GM12878 (cell line): ENCODE results near the gene CSTF2T. TPM values are rescaled to one million over a fixed set of nuclear protein-coding genes. Genes with fewer than 3 reads are reported as not detected.

Experiments
- ATAC-seq: fragments of 200-7000 bp; cut with Tn5 transposase; 3 replicates; pipeline ENCODE4 v1.9.1; 2020; ENCODE audit warnings: mild to moderate bottlenecking, moderate library complexity
- BruUV-seq: library from RNA; stranded (reverse); fragments of 400-500 nt; replicated peaks from 2 replicates; lab custom pipeline; 2021; lab: Mats Ljungman, UMichigan
- CTCF ChIA-PET: fragments of 300-600 bp; sonication (Branson Sonifier 250); formaldehyde crosslinking; extraction: SDS; loops from one replicate; lab custom pipeline; 2021; ENCODE audit warnings: inconsistent platforms; lab: Yijun Ruan, JAX
- POLR2A ChIA-PET: fragments of 350-600 bp; formaldehyde crosslinking; extraction: SDS; loops from one replicate; lab custom pipeline; 2021; ENCODE audit warnings: inconsistent platforms; lab: Charles Lee
- RAD21 ChIA-PET: fragments of 300-600 bp; sonication (Branson Sonifier 250); formaldehyde crosslinking; loops from one replicate; lab custom pipeline; 2023; ENCODE audit warnings: antibody characterized with exemption; ENCODE audit not compliant: unreplicated experiment; lab: Charles Lee
- SMC1A ChIA-PET: fragments of 300-600 bp; sonication (Branson Sonifier 250); formaldehyde crosslinking; loops from one replicate; lab custom pipeline; 2023; ENCODE audit not compliant: unreplicated experiment, uncharacterized antibody; lab: Charles Lee
- DNase-seq: peaks from one replicate; pipeline ENCODE4 v3.0.0-alpha.2; 2011; ENCODE audit warnings: low read depth, low spot score
- FAIRE-seq: peaks from 3 replicates; lab custom pipeline; 2011; peaks lifted over from hg19 to GRCh38; lab: Jason Lieb, UNC
- H2AFZ ChIP-seq: 2 replicates; pipeline ENCODE4 v1.6.0; 2011; ENCODE audit warnings: low read depth, low read length, control low read depth; ENCODE audit not compliant: control insufficient read depth
- H3K27ac ChIP-seq: 2 replicates; pipeline ENCODE4 v1.5.1; 2011; ENCODE audit warnings: control low read depth; ENCODE audit not compliant: control insufficient read depth, insufficient read depth
- H3K27me3 ChIP-seq, 2 experiments: replicated peaks in 1 of 2; 2 replicates each; pipeline versions ENCODE4 v1.6.0 to v1.6.1; 2011; ENCODE audit warnings: low read length in 1 of 2; ENCODE audit not compliant: control insufficient read depth in 2 of 2, insufficient read depth in 2 of 2
- H3K36me3 ChIP-seq, 2 experiments: 2 replicates each; pipeline ENCODE4 v1.5.1; 2011; ENCODE audit warnings: low read length in 1 of 2; ENCODE audit not compliant: control insufficient read depth in 2 of 2, insufficient read depth in 2 of 2
- H3K4me1 ChIP-seq: 2 replicates; pipeline ENCODE4 v1.6.1; 2011; ENCODE audit warnings: mild to moderate bottlenecking, low read length, moderate library complexity, mixed read lengths; ENCODE audit not compliant: control insufficient read depth, insufficient read depth
- H3K4me2 ChIP-seq: 2 replicates; pipeline ENCODE4 v1.6.0; 2011; ENCODE audit warnings: control low read depth; ENCODE audit not compliant: control insufficient read depth, insufficient read depth
- H3K4me3 ChIP-seq: fragments of 200-600 bp; sonication (generic); 2 replicates; pipeline ENCODE4 v1.5.1; 2016
- H3K79me2 ChIP-seq: 2 replicates; pipeline ENCODE4 v1.6.0; 2011; ENCODE audit warnings: low read length; ENCODE audit not compliant: control insufficient read depth, insufficient read depth
- H3K9ac ChIP-seq: 2 replicates; pipeline ENCODE4 v1.8.0; 2011; ENCODE audit warnings: low read length, control low read depth, mixed read lengths; ENCODE audit not compliant: control insufficient read depth, insufficient read depth
- H3K9me3 ChIP-seq: replicated peaks from 3 replicates; pipeline ENCODE4 v1.5.1; 2011; ENCODE audit warnings: mild to moderate bottlenecking, low read length; ENCODE audit not compliant: control insufficient read depth, insufficient read depth
- H4K20me1 ChIP-seq: 2 replicates; pipeline ENCODE4 v1.6.0; 2011; ENCODE audit not compliant: control insufficient read depth, insufficient read depth
- ESRRA ChIP-seq: IDR thresholded peaks from 2 replicates; pipeline ENCODE4 v1.6.1; 2012; ENCODE audit warnings: mild to moderate bottlenecking, low read length, improper control_type of control experiment
- EZH2 ChIP-seq: IDR thresholded peaks from 2 replicates; pipeline ENCODE4 v1.6.1; 2012; ENCODE audit warnings: low read depth, mild to moderate bottlenecking, control low read depth, inconsistent platforms, low read length, borderline replicate concordance; ENCODE audit not compliant: control insufficient read depth
- HDAC6 ChIP-seq: fragments of 200-600 bp; sonication (generic); IDR thresholded peaks from one replicate; pipeline ENCODE4 v1.8.0; 2017; ENCODE audit warnings: antibody characterized with exemption; ENCODE audit not compliant: unreplicated experiment
- JUNB ChIP-seq: IDR thresholded peaks from 2 replicates; pipeline ENCODE4 v1.6.1; 2016; ENCODE audit warnings: antibody characterized with exemption, mild to moderate bottlenecking
- NR2F1 ChIP-seq: fragments of 450-650 bp; conservative IDR thresholded peaks from 2 replicates; pipeline ENCODE4 v1.6.1; 2017; ENCODE audit warnings: mild to moderate bottlenecking
- POLR2AphosphoS2 ChIP-seq: IDR thresholded peaks from 2 replicates; pipeline ENCODE4 v1.6.1; 2011; ENCODE audit warnings: low read depth, mild to moderate bottlenecking, low read length, improper control_type of control experiment, moderate library complexity
- RAD51 ChIP-seq: fragments of 450-650 bp; IDR thresholded peaks from 2 replicates; pipeline ENCODE4 v1.6.1; 2016; ENCODE audit warnings: moderate library complexity, mild to moderate bottlenecking, inconsistent platforms
- SIN3A ChIP-seq: IDR thresholded peaks from 2 replicates; pipeline ENCODE4 v1.6.1; 2012; ENCODE audit warnings: low read depth, low read length, improper control_type of control experiment
- SMAD1 ChIP-seq: fragments of 450-650 bp; IDR thresholded peaks from 2 replicates; pipeline ENCODE4 v1.6.1; 2018; ENCODE audit warnings: mild to moderate bottlenecking, low read depth; ENCODE audit not compliant: partially characterized antibody
- SREBF1 ChIP-seq: IDR thresholded peaks from 2 replicates; pipeline ENCODE4 v1.6.1; 2012; ENCODE audit warnings: mild to moderate bottlenecking, low read length
- TARDBP ChIP-seq: IDR thresholded peaks from 2 replicates; pipeline ENCODE4 v1.6.1; 2016; ENCODE audit warnings: borderline replicate concordance
- USF2 ChIP-seq: IDR thresholded peaks from 2 replicates; pipeline ENCODE4 v1.6.1; 2011; ENCODE audit warnings: low read depth, low read length, improper control_type of control experiment, borderline replicate concordance
- WRNIP1 ChIP-seq: IDR thresholded peaks from 2 replicates; pipeline ENCODE4 v1.6.1; 2011; ENCODE audit warnings: low read depth, low read length, improper control_type of control experiment, borderline replicate concordance
- ZBTB40 ChIP-seq: fragments of 450-650 bp; IDR thresholded peaks from 2 replicates; pipeline ENCODE4 v1.6.1; 2016; ENCODE audit warnings: mild to moderate bottlenecking, moderate library complexity, borderline replicate concordance
- ZNF384 ChIP-seq: IDR thresholded peaks from 2 replicates; pipeline ENCODE4 v1.6.1; 2012; ENCODE audit warnings: low read depth, mild to moderate bottlenecking, low read length, improper control_type of control experiment, borderline replicate concordance
- in situ Hi-C: fragments of 300-500 bp; cut with MboI; formaldehyde crosslinking; loops from 9 replicates; pipeline ENCODE4 v1.14.3; 2018; ENCODE audit warnings: mixed read lengths
- intact Hi-C: fragments of 100-400 bp; cut with micrococcal nuclease; formaldehyde crosslinking; loops from one replicate; pipeline ENCODE4 v1.14.2; 2022; ENCODE audit not compliant: unreplicated experiment
- polyA plus RNA-seq, 11 experiments: library from polyadenylated mRNA; depleted of rRNA in 4 of 11; unstranded in 6 of 11; stranded (reverse) in 5 of 11; fragments of >200 nt; fragmentation: Nextera tagmentation in 4 of 11; fragmentation: Illumina TruSeq in 1 of 11; extraction: Ambion mirVana in 4 of 11; extraction: Trizol in 1 of 11; gene quantifications; 1 replicate in 1 of 11; 2 replicates in 10 of 11; pipeline versions ENCODE4 v1.2.1 to v1.2.3, GENCODE V29; 2011 to 2016; ENCODE audit warnings: inconsistent platforms in 2 of 11, missing spikeins in 2 of 11, low read depth in 1 of 11
- total RNA-seq, 4 experiments: library from RNA; depleted of rRNA in 3 of 4; stranded (reverse); fragments of >200 nt in 3 of 4; fragmentation: Illumina TruSeq in 1 of 4; extraction: Trizol in 1 of 4; gene quantifications; 2 replicates each; pipeline versions ENCODE4 v1.2.1 to v1.2.3, GENCODE V29; 2013 to 2021

Gene CSTF2T
- total and polyA plus RNA-seq, 10 of the 15 experiments (the other 5 are each of a cell fraction or from before 2014, with no cell fraction given): 6.8 to 23.8 (median 14.3) TPM

GRCh38 chr10:51675088-51675487, 24.3 kb downstream of the CSTF2T start:
- H3K4me2 ChIP-seq: no peak overlapping the region
- no peak for ATAC-seq
- H3K27me3 ChIP-seq: no peaks in the 10 kb centered on the region
- H3K9ac ChIP-seq: no peak overlapping the region
- no peak overlapping the region for H3K27ac ChIP-seq
- H3K4me3 ChIP-seq: no peak overlapping the region
- RAD21 ChIA-PET: no interaction called here
- intact Hi-C loops: no loop called here
- no peak overlapping the region for H2AFZ ChIP-seq
- no TSS peak for BruUV-seq
- SMC1A ChIA-PET: no interaction called here
- POLR2A ChIA-PET: no interaction called here
- H4K20me1 ChIP-seq: no peaks in the 10 kb centered on the region
- no peak for FAIRE-seq
- no peaks in the 10 kb centered on the region for H3K36me3 ChIP-seq
- CTCF ChIA-PET: no interaction called here
- H3K4me1 ChIP-seq: no peaks in the 10 kb centered on the region
- H3K79me2 ChIP-seq: no peaks in the 10 kb centered on the region
- TF ChIP-seq SIN3A (no peak), ZNF384 (no peak), USF2 (no peak), NR2F1 (no peak), WRNIP1 (no peak)
- H3K9me3 ChIP-seq: no peaks in the 10 kb centered on the region
- no peak for DNase-seq
- in situ Hi-C loops: no loop called here

GRCh38 chr10:51672039-51672535, 27.3 kb downstream of the CSTF2T start:
- CTCF ChIA-PET: no interaction called here
- TF ChIP-seq POLR2AphosphoS2 (no peak), EZH2 (no peak), SMAD1 (no peak), JUNB (no peak), ZBTB40 (no peak), SREBF1 (no peak), HDAC6 (no peak), TARDBP (no peak), RAD51 (no peak), ESRRA (no peak)

More at GRCh38 chr10:51672039-51672535, 27.3 kb downstream of the CSTF2T start:
- Histone ChIP-seq H2AFZ (no peak overlapping the region), H3K9ac (no peak overlapping the region), H3K27ac (no peak overlapping the region), H3K79me2 (no peaks in the 10 kb centered on the region), H3K36me3 (no peaks in the 10 kb centered on the region), H4K20me1 (no peaks in the 10 kb centered on the region), H3K9me3 (no peaks in the 10 kb centered on the region), H3K27me3 (no peaks in the 10 kb centered on the region), H3K4me1 (no peaks in the 10 kb centered on the region), H3K4me2 (no peak overlapping the region), H3K4me3 (no peak overlapping the region)
- intact Hi-C loops (no loop called here), in situ Hi-C loops (no loop called here)
- DNase-seq: no peak
- FAIRE-seq: no peak
- BruUV-seq: no TSS peak
- ATAC-seq: no peak
- ChIA-PET RAD21 (no interaction called here), SMC1A (no interaction called here), POLR2A (interaction anchor here (0.6 kb wide), 1 partner anchor 56 kb away, joined by 3 read pairs; no protein-coding TSS in a partner anchor)
